Mammary epithelial cell (primary cell): ENCODE data around the gene GALNT16.

Experiments used
- EZH2 ChIP-seq: IDR thresholded peaks from 2 replicates; pipeline ENCODE4 v1.6.1; 2012; ENCODE audit warnings: low read length, inconsistent platforms, borderline replicate concordance
- TF ChIP-seq, protein P1 (sequence below), 2 donors: IDR thresholded peaks in 1 of 2; conservative IDR thresholded peaks in 1 of 2; 2 replicates each; pipeline ENCODE4 v1.5.1; 2011 to 2012; ENCODE audit warnings: inconsistent platforms in 2 of 2, low read length in 2 of 2, mild to moderate bottlenecking in 2 of 2, control low read depth in 1 of 2, low read depth in 1 of 2; ENCODE audit not compliant: insufficient read depth in 1 of 2; ENCODE audit errors: extremely low read depth in 1 of 2

DNA sequence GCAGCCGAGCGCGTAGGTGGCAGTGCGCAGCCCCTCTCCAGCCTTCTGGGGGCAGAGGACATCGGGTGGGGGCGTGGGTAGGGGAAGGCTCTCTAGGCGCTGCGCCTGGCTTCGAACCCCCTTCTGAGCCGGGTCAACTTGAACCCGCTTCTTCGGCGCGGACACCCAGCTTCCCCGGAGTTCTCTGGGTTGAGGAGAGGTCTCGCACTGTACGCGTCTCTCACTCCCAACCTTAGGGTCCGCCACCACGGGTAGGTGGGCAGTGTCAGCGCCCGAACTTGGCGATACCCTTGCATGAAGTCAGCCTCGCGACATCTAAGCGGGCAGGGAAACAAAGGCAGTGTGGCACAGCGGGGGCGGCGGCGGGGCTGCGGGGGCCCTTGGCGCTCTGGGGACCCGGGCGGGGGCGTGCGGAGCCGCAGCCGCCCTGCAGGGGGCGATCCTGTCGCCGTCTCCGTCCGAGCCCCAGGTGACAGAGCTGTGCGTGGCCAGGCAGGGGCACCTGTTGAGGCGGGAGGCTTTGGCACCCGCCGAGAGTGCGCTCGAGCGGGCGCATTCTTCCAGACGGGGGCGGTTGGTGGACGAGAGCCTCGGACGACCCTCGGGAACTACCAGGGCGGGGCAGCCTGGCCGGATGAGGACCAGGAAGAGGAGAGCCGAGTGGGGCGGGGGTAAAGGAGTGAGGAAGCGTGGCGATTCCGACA is 1.1 kb downstream of the GALNT16 start:
- TF ChIP-seq, protein P1, sequence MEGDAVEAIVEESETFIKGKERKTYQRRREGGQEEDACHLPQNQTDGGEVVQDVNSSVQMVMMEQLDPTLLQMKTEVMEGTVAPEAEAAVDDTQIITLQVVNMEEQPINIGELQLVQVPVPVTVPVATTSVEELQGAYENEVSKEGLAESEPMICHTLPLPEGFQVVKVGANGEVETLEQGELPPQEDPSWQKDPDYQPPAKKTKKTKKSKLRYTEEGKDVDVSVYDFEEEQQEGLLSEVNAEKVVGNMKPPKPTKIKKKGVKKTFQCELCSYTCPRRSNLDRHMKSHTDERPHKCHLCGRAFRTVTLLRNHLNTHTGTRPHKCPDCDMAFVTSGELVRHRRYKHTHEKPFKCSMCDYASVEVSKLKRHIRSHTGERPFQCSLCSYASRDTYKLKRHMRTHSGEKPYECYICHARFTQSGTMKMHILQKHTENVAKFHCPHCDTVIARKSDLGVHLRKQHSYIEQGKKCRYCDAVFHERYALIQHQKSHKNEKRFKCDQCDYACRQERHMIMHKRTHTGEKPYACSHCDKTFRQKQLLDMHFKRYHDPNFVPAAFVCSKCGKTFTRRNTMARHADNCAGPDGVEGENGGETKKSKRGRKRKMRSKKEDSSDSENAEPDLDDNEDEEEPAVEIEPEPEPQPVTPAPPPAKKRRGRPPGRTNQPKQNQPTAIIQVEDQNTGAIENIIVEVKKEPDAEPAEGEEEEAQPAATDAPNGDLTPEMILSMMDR (conservative IDR thresholded peaks at IDR 0.05 in 1 of 2, IDR thresholded peaks at IDR 0.05 in 1 of 2; ENCODE audit: extremely low read depth in 1 of 2, insufficient read depth in 1 of 2, low read depth in 1 of 2, low read length in 2 of 2): peak; percentile 29 to 49
- peak; percentile 72 for TF ChIP-seq EZH2
